GM12801 (cell line): Measurements from ENCODE around the gene ZNF112.

ENCODE experiments used
- CTCF ChIP-seq: IDR thresholded peaks from one replicate; pipeline ENCODE4 v1.5.1; 2011; ENCODE audit warnings: control low read depth; ENCODE audit not compliant: insufficient read length; ENCODE audit errors: extremely low read depth

Gene ZNF112

GRCh38 chr19:44344255-44344654 lies 12.2 kb downstream of the ZNF112 start:
- no peak for TF ChIP-seq CTCF

GRCh38 chr19:44341794-44342193 lies 14.7 kb downstream of the ZNF112 start:
- no peak for TF ChIP-seq CTCF

- TF ChIP-seq CTCF: no peak
These were observed 24.3 kb downstream of the ZNF112 start for GRCh38 chr19:44332145-44332544.

- no peak for TF ChIP-seq CTCF
These were observed 40.6 kb downstream of the ZNF112 start for GRCh38 chr19:44315883-44316282.

GRCh38 chr19:44313231-44313630 lies 43.2 kb downstream of the ZNF112 start:
- TF ChIP-seq CTCF: no peak

- no peak for TF ChIP-seq CTCF
These were observed 48.5 kb downstream of the ZNF112 start for GRCh38 chr19:44308011-44308410.

- TF ChIP-seq CTCF: no peak
These were observed 50.2 kb downstream of the ZNF112 start for GRCh38 chr19:44306283-44306682.

GRCh38 chr19:44305457-44305856 lies 51.0 kb downstream of the ZNF112 start:
- TF ChIP-seq CTCF: no peak
